Measurements from ENCODE around the gene GCN1.

DNA sequence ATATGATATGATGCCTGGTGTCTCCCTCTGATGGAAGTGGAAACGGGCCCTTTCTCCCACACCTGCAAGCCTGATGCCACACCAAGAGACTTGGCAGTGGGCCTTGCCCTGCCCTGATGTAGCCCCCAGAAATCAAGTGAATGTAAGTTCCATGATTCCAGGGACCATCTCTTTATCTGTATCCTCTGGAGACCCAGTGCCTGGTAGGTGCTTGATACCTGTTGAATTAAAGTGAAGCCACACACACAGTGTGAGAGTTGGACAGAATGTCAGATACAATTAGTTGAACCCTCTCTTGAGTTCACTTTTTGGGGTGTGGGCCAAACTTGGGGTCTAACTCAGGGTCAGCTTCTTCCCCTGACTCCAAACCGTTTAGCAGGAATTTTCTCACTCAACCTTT lies 73.2 kb downstream of the GCN1 start:
- TF ChIP-seq, protein P1, sequence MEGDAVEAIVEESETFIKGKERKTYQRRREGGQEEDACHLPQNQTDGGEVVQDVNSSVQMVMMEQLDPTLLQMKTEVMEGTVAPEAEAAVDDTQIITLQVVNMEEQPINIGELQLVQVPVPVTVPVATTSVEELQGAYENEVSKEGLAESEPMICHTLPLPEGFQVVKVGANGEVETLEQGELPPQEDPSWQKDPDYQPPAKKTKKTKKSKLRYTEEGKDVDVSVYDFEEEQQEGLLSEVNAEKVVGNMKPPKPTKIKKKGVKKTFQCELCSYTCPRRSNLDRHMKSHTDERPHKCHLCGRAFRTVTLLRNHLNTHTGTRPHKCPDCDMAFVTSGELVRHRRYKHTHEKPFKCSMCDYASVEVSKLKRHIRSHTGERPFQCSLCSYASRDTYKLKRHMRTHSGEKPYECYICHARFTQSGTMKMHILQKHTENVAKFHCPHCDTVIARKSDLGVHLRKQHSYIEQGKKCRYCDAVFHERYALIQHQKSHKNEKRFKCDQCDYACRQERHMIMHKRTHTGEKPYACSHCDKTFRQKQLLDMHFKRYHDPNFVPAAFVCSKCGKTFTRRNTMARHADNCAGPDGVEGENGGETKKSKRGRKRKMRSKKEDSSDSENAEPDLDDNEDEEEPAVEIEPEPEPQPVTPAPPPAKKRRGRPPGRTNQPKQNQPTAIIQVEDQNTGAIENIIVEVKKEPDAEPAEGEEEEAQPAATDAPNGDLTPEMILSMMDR (optimal IDR thresholded peaks at IDR 0.05 in 1 of 3, IDR thresholded peaks at IDR 0.05 in 1 of 3, conservative IDR thresholded peaks at IDR 0.05 in 1 of 3; ENCODE audit: extremely low read depth in 1 of 3, insufficient read depth in 2 of 3, low read length in 3 of 3), result no peak
- no peak for TF ChIP-seq EZH2 (IDR thresholded peaks at IDR 0.05; ENCODE audit: low read length)
